AG09319 (cell line): ENCODE data around the gene CX3CR1.

Experiments
- DNase-seq: peaks from one replicate; pipeline ENCODE4 v3.0.0-alpha.2; 2010; ENCODE audit warnings: low read depth; ENCODE audit errors: extremely low read depth
- TF ChIP-seq, protein P1 (sequence below): IDR thresholded peaks from 2 replicates; pipeline ENCODE4 v1.5.1; 2011; ENCODE audit warnings: low read depth, mild to moderate bottlenecking, inconsistent platforms, low read length, moderate library complexity

Gene CX3CR1

DNA sequence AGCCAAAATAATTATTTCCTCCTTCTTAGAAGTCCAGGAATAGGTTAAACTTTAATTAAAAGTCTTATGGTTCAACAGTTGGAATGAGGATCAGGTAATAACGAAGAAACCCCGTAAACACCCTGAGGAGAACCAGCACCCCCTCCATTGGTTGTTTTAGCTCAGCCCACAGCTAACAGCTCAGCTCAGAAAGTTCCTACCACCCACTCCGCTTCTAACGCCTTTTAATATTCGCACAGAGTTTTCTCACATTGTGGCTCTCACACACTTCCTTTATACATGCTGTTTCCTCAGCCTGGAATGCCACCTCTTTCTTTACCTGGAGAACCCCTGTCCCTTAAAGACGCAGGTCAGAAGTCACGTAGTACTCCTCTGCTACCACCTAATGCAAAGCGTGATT is 17.0 kb downstream of the CX3CR1 start:
- DNase-seq, result no peak
- TF ChIP-seq, protein P1, sequence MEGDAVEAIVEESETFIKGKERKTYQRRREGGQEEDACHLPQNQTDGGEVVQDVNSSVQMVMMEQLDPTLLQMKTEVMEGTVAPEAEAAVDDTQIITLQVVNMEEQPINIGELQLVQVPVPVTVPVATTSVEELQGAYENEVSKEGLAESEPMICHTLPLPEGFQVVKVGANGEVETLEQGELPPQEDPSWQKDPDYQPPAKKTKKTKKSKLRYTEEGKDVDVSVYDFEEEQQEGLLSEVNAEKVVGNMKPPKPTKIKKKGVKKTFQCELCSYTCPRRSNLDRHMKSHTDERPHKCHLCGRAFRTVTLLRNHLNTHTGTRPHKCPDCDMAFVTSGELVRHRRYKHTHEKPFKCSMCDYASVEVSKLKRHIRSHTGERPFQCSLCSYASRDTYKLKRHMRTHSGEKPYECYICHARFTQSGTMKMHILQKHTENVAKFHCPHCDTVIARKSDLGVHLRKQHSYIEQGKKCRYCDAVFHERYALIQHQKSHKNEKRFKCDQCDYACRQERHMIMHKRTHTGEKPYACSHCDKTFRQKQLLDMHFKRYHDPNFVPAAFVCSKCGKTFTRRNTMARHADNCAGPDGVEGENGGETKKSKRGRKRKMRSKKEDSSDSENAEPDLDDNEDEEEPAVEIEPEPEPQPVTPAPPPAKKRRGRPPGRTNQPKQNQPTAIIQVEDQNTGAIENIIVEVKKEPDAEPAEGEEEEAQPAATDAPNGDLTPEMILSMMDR, result no peak

DNA sequence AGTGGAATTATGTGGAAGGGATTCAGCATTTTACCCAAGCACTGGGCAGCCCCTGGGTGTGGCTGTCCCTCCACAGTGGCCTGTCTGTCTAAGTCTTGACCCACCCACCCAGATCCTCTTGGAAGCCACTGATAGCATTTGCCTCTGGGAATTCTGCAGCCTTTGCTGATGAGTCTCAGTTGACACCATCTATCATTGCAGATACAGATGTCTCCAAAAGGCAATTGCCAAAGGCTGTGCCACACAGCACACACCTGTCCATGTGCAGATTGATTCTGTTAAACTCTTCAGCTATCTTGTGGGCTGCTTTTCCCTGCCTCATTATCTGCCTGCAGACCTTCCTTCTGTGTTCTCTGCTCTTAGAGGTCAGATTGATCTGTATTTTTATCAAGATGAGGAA is 18.1 kb downstream of the CX3CR1 start:
- TF ChIP-seq, protein P1, result no peak
- DNase-seq, result no peak

DNA sequence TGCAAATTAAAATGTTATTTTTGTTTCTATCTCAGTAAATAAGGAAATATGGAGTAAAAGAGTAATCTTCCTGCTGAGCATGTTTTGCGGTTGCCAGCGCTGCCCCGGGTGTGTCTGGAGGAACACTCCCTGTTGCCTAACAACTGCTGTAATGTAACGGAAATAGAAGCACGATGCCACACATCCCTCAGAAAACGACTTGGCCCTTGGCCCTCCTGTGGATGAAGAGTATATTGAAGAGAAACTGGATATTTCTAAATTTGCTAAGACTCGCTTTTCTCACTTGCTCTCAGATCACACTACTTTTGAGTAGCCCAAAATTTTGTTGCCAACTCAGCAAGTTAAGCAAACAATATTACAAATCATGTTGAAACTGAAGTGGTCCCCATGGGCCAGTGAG is 18.9 kb downstream of the CX3CR1 start:
- DNase-seq, result peak; percentile 79
- TF ChIP-seq, protein P1, result peak; percentile 45

DNA sequence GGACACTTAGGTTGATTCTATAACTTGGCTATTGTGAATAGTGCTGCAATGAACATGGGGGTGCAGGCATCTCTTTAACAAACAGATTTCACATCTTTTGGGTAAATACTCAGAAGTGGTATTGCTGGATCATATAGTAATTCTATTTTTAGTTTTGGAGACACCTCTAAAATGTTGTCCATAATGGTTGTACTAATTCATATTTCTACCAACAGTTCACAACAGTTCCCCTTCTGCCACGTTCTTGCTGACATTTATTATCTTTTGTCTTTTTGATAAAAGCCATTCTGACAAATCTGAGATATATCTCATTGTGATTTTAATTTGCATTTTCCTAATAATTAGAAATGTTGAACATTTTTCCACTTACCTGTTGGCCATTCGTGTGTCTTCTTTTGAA is 19.5 kb downstream of the CX3CR1 start:
- TF ChIP-seq, protein P1, result no peak
- DNase-seq, result no peak

DNA sequence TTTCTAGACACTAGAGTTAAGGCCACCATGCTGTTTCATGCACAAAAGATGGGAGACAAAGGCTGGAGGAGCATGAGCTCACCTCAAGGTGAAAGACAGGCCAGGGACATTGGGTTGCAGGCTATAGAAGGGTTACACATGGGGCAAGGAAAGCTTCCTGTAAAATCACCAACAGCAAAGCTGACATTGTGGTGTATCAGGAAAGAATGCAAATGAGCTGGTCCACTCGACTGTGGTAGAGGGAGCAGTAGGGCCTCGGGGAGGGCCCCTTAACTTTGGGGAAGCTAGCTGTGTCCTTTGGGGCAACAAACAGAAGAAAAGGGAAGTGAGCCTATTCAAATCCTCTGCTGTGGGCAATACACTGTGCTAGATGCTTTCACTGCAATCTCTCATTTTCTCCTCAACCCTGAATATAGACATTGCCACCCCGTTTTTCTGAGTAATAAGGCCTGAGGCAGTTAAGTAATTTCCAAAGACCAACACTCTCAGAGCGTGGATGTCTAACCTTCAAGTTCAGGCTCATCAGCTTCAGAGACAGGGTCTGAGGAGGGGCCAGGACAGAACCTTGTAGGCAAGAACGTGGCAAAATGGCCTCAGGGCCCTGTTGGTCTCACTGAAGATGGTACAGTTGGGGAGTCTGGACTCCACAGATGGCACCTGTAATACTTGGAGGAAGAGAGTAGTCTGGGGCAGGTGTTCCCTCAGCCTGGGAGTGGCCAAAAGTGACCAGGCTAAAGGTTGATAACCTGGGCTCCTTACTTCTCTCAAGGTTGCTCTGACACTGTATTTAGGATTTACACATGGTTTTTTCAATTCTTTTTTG is 24.1 kb downstream of the CX3CR1 start:
- TF ChIP-seq, protein P1, result no peak
- no peak for DNase-seq

DNA sequence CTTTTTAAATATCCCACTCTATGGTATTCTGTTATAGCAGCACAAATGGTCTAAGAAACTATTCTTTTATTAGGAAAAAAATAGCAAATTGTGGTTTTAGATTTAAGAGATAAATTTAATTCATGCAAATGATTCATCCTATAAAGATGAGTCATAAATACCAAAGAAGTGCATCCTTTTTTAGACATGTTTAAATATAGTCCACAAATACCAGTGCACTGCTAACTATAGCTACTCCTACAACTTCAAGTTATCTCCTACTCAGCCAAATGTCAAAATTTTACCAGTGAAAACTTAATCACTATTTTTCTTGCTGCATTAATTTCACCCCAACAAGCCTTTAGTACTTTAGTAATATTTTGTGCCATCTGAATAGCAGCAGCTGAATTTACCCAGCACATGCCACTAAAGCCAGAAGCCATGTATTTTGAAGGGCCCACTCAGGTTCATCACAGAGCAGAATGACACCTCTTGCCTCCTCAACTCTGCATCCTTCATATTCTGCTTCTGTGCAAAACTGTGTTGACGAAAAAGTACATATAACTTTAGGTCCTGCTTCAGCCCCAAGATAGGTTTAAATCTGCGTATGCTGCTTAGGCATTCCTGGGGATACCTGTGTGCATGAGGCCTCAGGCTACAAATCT is 24.9 kb downstream of the CX3CR1 start:
- TF ChIP-seq, protein P1, result no peak
- DNase-seq, result no peak

DNA sequence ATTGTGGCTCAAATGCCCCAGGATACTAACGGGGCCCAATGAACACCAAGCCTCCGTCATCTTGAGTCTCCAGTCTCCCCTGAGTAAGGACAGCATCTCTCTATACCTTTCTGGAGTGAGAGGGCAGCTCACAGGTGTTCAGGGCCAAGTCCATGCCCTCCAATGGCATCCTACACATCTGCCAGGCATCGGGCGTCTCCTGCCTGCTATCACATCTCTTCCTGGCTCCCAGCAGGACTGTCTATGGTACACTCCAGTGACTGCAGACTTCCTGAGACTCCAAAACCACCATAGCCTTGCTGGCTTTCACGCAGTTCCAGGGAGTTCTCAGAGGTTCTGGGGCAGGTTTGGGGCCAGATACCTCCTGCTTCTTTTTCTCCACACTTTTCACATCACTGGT is 28.3 kb downstream of the CX3CR1 start:
- TF ChIP-seq, protein P1, result no peak
- no peak for DNase-seq
